ENCODE results near the gene HCK.
"Not testable (repeated sequence)": the region's sequence is repeated elsewhere in the genome, so short reads cannot be mapped to it uniquely, and the experiment has no call there.

HCK gene

GRCh38 chr20:32018269-32019155, 33.5 kb upstream of the HCK start:
- DNase-seq, result no peak
- TF ChIP-seq POLR2A (IDR thresholded peaks at IDR 0.05; ENCODE audit: low read length) (no peak), GATA1 (IDR thresholded peaks at IDR 0.05; ENCODE audit: low read depth, low read length) (no peak)

- no peak for TF ChIP-seq GATA1 (IDR thresholded peaks at IDR 0.05; ENCODE audit: low read depth, low read length)
- no peak for TF ChIP-seq POLR2A (IDR thresholded peaks at IDR 0.05; ENCODE audit: low read length)
- no peak for DNase-seq
Measured at GRCh38 chr20:32019156-32019510, 32.9 kb upstream of the HCK start.

- DNase-seq, result no peak
- TF ChIP-seq GATA1 (IDR thresholded peaks at IDR 0.05; ENCODE audit: low read depth, low read length), result no peak
- TF ChIP-seq POLR2A (IDR thresholded peaks at IDR 0.05; ENCODE audit: low read length), result no peak
Measured at GRCh38 chr20:32019563-32020463, 32.2 kb upstream of the HCK start.

GRCh38 chr20:32021091-32021490, 31.0 kb upstream of the HCK start:
- no peak for TF ChIP-seq GATA1 (IDR thresholded peaks at IDR 0.05; ENCODE audit: low read depth, low read length)
- no peak for DNase-seq

GRCh38 chr20:32024683-32025295, 27.3 kb upstream of the HCK start:
- no peak for TF ChIP-seq POLR2A (IDR thresholded peaks at IDR 0.05; ENCODE audit: low read length)
- TF ChIP-seq GATA1 (IDR thresholded peaks at IDR 0.05; ENCODE audit: low read depth, low read length), result no peak
- DNase-seq, result no peak

GRCh38 chr20:32027643-32028042, 24.4 kb upstream of the HCK start:
- TF ChIP-seq GATA1 (IDR thresholded peaks at IDR 0.05; ENCODE audit: low read depth, low read length), result no peak
- TF ChIP-seq POLR2A (IDR thresholded peaks at IDR 0.05; ENCODE audit: low read length), result no peak
- DNase-seq, result no peak

- TF ChIP-seq POLR2A (IDR thresholded peaks at IDR 0.05; ENCODE audit: low read length) (no peak), GATA1 (IDR thresholded peaks at IDR 0.05; ENCODE audit: low read depth, low read length) (no peak)
- DNase-seq, result no peak
Measured at GRCh38 chr20:32028647-32029372, 23.2 kb upstream of the HCK start.

- DNase-seq, result no peak
- no peak for TF ChIP-seq POLR2A (IDR thresholded peaks at IDR 0.05; ENCODE audit: low read length)
- no peak for TF ChIP-seq GATA1 (IDR thresholded peaks at IDR 0.05; ENCODE audit: low read depth, low read length)
Measured at GRCh38 chr20:32029561-32029960, 22.5 kb upstream of the HCK start.

- TF ChIP-seq GATA1 (IDR thresholded peaks at IDR 0.05; ENCODE audit: low read depth, low read length), result no peak
- TF ChIP-seq POLR2A (IDR thresholded peaks at IDR 0.05; ENCODE audit: low read length), result no peak
- DNase-seq, result peak; percentile 35 to 67
Measured at GRCh38 chr20:32031007-32031958, 20.8 kb upstream of the HCK start.

- TF ChIP-seq POLR2A (IDR thresholded peaks at IDR 0.05; ENCODE audit: low read length), result no peak
- DNase-seq, result no peak
Measured at GRCh38 chr20:32033316-32033715, 18.7 kb upstream of the HCK start.

- not testable (repeated sequence) for DNase-seq
Measured at GRCh38 chr20:32033721-32034120, 18.3 kb upstream of the HCK start.

GRCh38 chr20:32034581-32035425, 17.2 kb upstream of the HCK start:
- DNase-seq, result no peak
- TF ChIP-seq POLR2A (IDR thresholded peaks at IDR 0.05; ENCODE audit: low read length) (no peak), GATA1 (IDR thresholded peaks at IDR 0.05; ENCODE audit: low read depth, low read length) (no peak)

Measured in erythroblast (primary cell).